Testis (tissue), 3 donors: ENCODE data around the gene CAMTA2. TPM values are rescaled to one million over a fixed set of nuclear protein-coding genes. Genes with fewer than 3 reads are reported as not detected.
A peak's percentile ranks its signal among the peaks of the same experiment; 100 is the strongest.

Source experiments
- DNase-seq: peaks from one replicate; pipeline ENCODE4 v3.0.0-alpha.2; 2019
- H3K27ac ChIP-seq, 2 donors: fragments of 200-600 bp; sonication (generic); one replicate each; pipeline ENCODE4 v1.5.1; 2019
- H3K27me3 ChIP-seq: fragments of 200-600 bp; sonication (generic); one replicate; pipeline ENCODE4 v1.5.1; 2019
- H3K36me3 ChIP-seq: fragments of 200-600 bp; sonication (generic); one replicate; pipeline ENCODE4 v1.5.1; 2017; ENCODE audit warnings: low read depth; ENCODE audit errors: missing control alignments
- H3K4me1 ChIP-seq: fragments of 200-600 bp; sonication (generic); one replicate; pipeline ENCODE4 v1.5.1; 2019
- H3K4me3 ChIP-seq, 2 donors: fragments of 200-600 bp; sonication (generic); one replicate each; pipeline ENCODE4 v1.5.1; 2017 to 2019
- H3K9me3 ChIP-seq: fragments of 200-600 bp; sonication (generic); one replicate; pipeline ENCODE4 v1.5.1; 2017
- CTCF ChIP-seq, 3 experiments: fragments of 450-650 bp in 2 of 3; fragments of 200-600 bp in 1 of 3; sonication (generic) in 1 of 3; IDR thresholded peaks; one replicate each; pipeline ENCODE4 v1.5.1; 2016 to 2019; ENCODE audit warnings: antibody characterized with exemption in 3 of 3, mild to moderate bottlenecking in 2 of 3, moderate library complexity in 1 of 3
- POLR2A ChIP-seq: fragments of 450-650 bp; IDR thresholded peaks from one replicate; pipeline ENCODE4 v1.6.1; 2017; ENCODE audit warnings: antibody characterized with exemption, mild to moderate bottlenecking, moderate library complexity
- WGBS, 2 donors: methylation state at CpG; one replicate each; pipeline ENCODE4 v1.1.5; 2018; 5-methylcytosine and 5-hydroxymethylcytosine counted together
- intact Hi-C: fragments of 100-400 bp; cut with DNase I; formaldehyde crosslinking; loops from one replicate; pipeline ENCODE4 v1.15.1; 2023; ENCODE audit warnings: low total_unique reads
- polyA plus RNA-seq: library from polyadenylated mRNA; stranded (reverse); fragments of 350-450 nt; fragmentation: Illumina TruSeq; extraction: RNeasy Lipid Tissue Mini Kit (QIAGEN cat#74804); gene quantifications from one replicate; pipeline ENCODE4 v1.2.3, GENCODE V29; 2014; ENCODE audit warnings: low read depth, low replicate concordance; ENCODE audit not compliant: insufficient read depth
- total RNA-seq, 2 donors: library from RNA; depleted of rRNA; stranded (reverse); fragments of >200 nt; gene quantifications; one replicate each; pipeline ENCODE4 v1.2.3, GENCODE V29; 2016

CAMTA2 gene
- total and polyA plus RNA-seq, 3 donors from 2014 or later: 22.4 to 59.3 (median 51.3) TPM

- Histone ChIP-seq H3K27me3 (no peaks in the 10 kb centered on the region), H3K4me3 (peak overlapping the region; percentile 67 to 76), H3K36me3 (no peaks in the 10 kb centered on the region), H3K9me3 (no peaks in the 10 kb centered on the region), H3K4me1 (peaks cover 22% of the 10 kb centered on the region), H3K27ac (peak overlapping the region; percentile 87 to 97)
- peak; percentile 99 for DNase-seq
- WGBS, 2 donors: 0 to 1% methylated on average over 23 to 30 of the region's 42 CpGs
- intact Hi-C loops: no loop called here
- TF ChIP-seq CTCF (IDR thresholded peaks at IDR 0.05) (no peak), POLR2A (no peak)
Measured at GRCh38 chr17:4966844-4967538, 20.5 kb downstream of the CAMTA2 start.

GRCh38 chr17:4965311-4965986, 22.0 kb downstream of the CAMTA2 start:
- TF ChIP-seq POLR2A (no peak), CTCF (IDR thresholded peaks at IDR 0.05) (no peak)
- intact Hi-C loops: no loop called here
- Histone ChIP-seq H3K27ac (no peak overlapping the region), H3K27me3 (no peaks in the 10 kb centered on the region), H3K36me3 (no peaks in the 10 kb centered on the region), H3K4me3 (no peak overlapping the region), H3K9me3 (no peaks in the 10 kb centered on the region), H3K4me1 (peaks cover 22% of the 10 kb centered on the region)
- no peak for DNase-seq
- 76 to 78% methylated on average over 15 of the region's 15 CpGs for WGBS, 2 donors

DNA sequence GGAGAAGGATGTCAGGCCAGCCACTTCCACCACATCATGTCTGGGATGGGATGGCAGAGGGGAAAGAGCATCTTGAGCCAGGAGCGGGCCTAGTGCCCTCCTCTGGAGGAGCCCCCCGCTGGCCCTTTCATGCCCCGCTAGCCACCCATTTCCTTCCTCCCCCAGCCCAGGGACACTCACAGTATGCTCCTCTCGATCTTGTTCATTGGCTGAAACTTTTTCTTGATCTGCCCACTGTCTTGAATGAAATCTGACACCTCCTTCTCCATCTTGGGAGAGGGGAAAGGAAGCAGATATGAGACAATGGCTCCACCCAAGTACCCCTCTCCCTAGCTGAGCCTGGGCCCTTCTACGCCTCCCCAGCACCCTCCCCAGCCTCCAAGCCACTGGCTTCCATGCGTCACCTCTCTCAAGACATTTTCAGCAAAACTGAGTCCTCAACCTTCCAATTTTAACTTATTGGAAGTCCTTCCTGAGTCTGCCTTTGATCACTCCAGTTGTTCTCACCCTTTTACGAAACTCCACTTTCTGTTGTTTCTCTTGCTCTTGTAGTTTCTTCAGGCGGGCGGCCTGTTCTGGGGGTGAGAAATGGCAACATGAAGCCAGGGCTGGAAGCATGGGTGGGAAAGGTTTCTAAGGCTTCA, 27.1 kb downstream of the CAMTA2 start:
- TF ChIP-seq POLR2A (no peak), CTCF (IDR thresholded peaks at IDR 0.05) (no peak)
- Histone ChIP-seq H3K27me3 (no peaks in the 10 kb centered on the region), H3K9me3 (no peaks in the 10 kb centered on the region), H3K36me3 (no peaks in the 10 kb centered on the region), H3K27ac (no peak overlapping the region), H3K4me3 (no peak overlapping the region), H3K4me1 (peaks cover 2% of the 10 kb centered on the region)
- 88 to 90% methylated on average over 9 of the region's 9 CpGs for WGBS, 2 donors
- intact Hi-C loops: no loop called here
- DNase-seq: no peak

GRCh38 chr17:4959261-4959965, 28.1 kb downstream of the CAMTA2 start:
- Histone ChIP-seq H3K36me3 (no peaks in the 10 kb centered on the region), H3K4me3 (no peak overlapping the region), H3K27ac (no peak overlapping the region), H3K9me3 (no peaks in the 10 kb centered on the region), H3K4me1 (no peaks in the 10 kb centered on the region), H3K27me3 (no peaks in the 10 kb centered on the region)
- intact Hi-C loops: no loop called here
- WGBS, 2 donors: 87 to 88% methylated on average over 18 of the region's 18 CpGs
- DNase-seq: no peak
- TF ChIP-seq POLR2A: no peak
- no peak for TF ChIP-seq CTCF (IDR thresholded peaks at IDR 0.05)
